GM12892 (cell line): ENCODE data around the gene ENOX1.

ENCODE experiments used
- POLR2A ChIP-seq: IDR thresholded peaks from 2 replicates; pipeline ENCODE4 v1.6.1; 2011; ENCODE audit warnings: low read depth, low read length, control low read depth
- POLR2AphosphoS5 ChIP-seq: IDR thresholded peaks from 2 replicates; pipeline ENCODE4 v1.6.1; 2011; ENCODE audit warnings: low read depth, low read length, control low read depth
- TAF1 ChIP-seq: IDR thresholded peaks from 2 replicates; pipeline ENCODE4 v1.6.1; 2011; ENCODE audit warnings: low read depth, mild to moderate bottlenecking, control low read depth, low read length, borderline replicate concordance

DNA sequence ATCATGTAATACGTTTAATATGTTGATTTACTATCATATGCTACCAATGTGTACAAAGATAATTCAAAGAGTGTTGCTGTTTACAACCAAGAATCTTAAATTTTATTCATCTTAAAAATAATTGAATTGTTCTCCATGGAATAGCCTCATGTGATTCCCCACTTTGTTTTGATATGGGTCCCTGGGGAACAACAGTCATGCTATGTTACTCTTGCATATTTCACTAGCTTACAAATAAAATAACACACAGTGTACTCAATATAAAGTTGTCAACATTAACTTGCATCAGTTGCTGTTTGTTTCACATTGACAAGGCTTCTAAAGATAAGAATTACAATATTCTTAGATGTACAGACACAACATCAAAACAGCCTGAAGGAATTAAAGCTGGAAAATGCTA, 2.3 kb downstream of the ENOX1 start:
- TF ChIP-seq POLR2AphosphoS5: no peak
- TF ChIP-seq POLR2A: no peak
- TF ChIP-seq TAF1: no peak
